Measurements from ENCODE around the gene USP32. TPM values are rescaled to one million over a fixed set of nuclear protein-coding genes. Genes with fewer than 3 reads are reported as not detected.

Gene USP32
- polyA plus RNA-seq, 1 donor (not counting 4 experiments of a cell fraction or from before 2014, with no cell fraction given): 37.6 TPM

GRCh38 chr17:60244656-60245055 is 147.3 kb downstream of the USP32 start:
- H3K36me3 ChIP-seq (ENCODE audit: control insufficient read depth in 2 of 2, extremely low read depth in 1 of 2, insufficient read depth in 2 of 2, low read length in 2 of 2): peaks cover 3 to 5% of the 10 kb centered on the region in 2 experiments
- H3K9me3 ChIP-seq (ENCODE audit: control insufficient read depth, low read depth, low read length): no peaks in the 10 kb centered on the region
- no peaks in the 10 kb centered on the region for H3K9me1 ChIP-seq (ENCODE audit: control insufficient read depth, extremely low read depth, insufficient read depth, low read length)
- no peak for DNase-seq (ENCODE audit: low read depth, low spot score)
- no peaks in the 10 kb centered on the region for H3K79me2 ChIP-seq (ENCODE audit: control insufficient read depth, insufficient read depth, low read length)
- no peak overlapping the region for H3K4me2 ChIP-seq (ENCODE audit: control insufficient read depth, extremely low read depth, insufficient read depth, low read depth, low read length)
- H3K9ac ChIP-seq (ENCODE audit: control insufficient read depth, extremely low read depth, insufficient read depth, low read length): no peak overlapping the region
- H4K20me1 ChIP-seq (ENCODE audit: control insufficient read depth, extremely low read depth, insufficient read depth, low read length): no peaks in the 10 kb centered on the region
- TF ChIP-seq EZH2 (IDR thresholded peaks at IDR 0.05; ENCODE audit: low read length) (no peak), CTCF (optimal IDR thresholded peaks at IDR 0.05 in 1 of 3, IDR thresholded peaks at IDR 0.05 in 1 of 3, conservative IDR thresholded peaks at IDR 0.05 in 1 of 3; ENCODE audit: extremely low read depth in 1 of 3, insufficient read depth in 2 of 3, low read length in 3 of 3) (no peak)
- no peak overlapping the region for H2AFZ ChIP-seq (ENCODE audit: control insufficient read depth, low read length)
- dilution Hi-C loops (cut with MboI; ENCODE audit: extremely low pct_ligation_motif_present, low sequenced_read_pairs): no loop called here
- FAIRE-seq: no peak
- no peaks in the 10 kb centered on the region for H3K4me1 ChIP-seq (ENCODE audit: control insufficient read depth, extremely low read depth, insufficient read depth, low read length)
- no peaks in the 10 kb centered on the region for H3K27me3 ChIP-seq (ENCODE audit: control insufficient read depth, extremely low read depth, insufficient read depth, low read length)
- H3K4me3 ChIP-seq (ENCODE audit: control insufficient read depth in 2 of 3, extremely low read depth in 1 of 3, insufficient read depth in 2 of 3, low read depth in 1 of 3, low read length in 3 of 3): no peak overlapping the region
- H3K27ac ChIP-seq (ENCODE audit: control insufficient read depth, insufficient read depth, low read length): no peak overlapping the region

GRCh38 chr17:60240290-60240689 is 151.6 kb downstream of the USP32 start:
- Histone ChIP-seq H3K36me3 (ENCODE audit: control insufficient read depth in 2 of 2, extremely low read depth in 1 of 2, insufficient read depth in 2 of 2, low read length in 2 of 2) (peaks cover 0 to 2% of the 10 kb centered on the region in 2 experiments), H3K27me3 (ENCODE audit: control insufficient read depth, extremely low read depth, insufficient read depth, low read length) (no peaks in the 10 kb centered on the region), H3K4me2 (ENCODE audit: control insufficient read depth, extremely low read depth, insufficient read depth, low read depth, low read length) (no peak overlapping the region), H3K4me3 (ENCODE audit: control insufficient read depth in 2 of 3, extremely low read depth in 1 of 3, insufficient read depth in 2 of 3, low read depth in 1 of 3, low read length in 3 of 3) (no peak overlapping the region), H3K4me1 (ENCODE audit: control insufficient read depth, extremely low read depth, insufficient read depth, low read length) (no peaks in the 10 kb centered on the region), H4K20me1 (ENCODE audit: control insufficient read depth, extremely low read depth, insufficient read depth, low read length) (no peaks in the 10 kb centered on the region), H2AFZ (ENCODE audit: control insufficient read depth, low read length) (no peak overlapping the region), H3K9ac (ENCODE audit: control insufficient read depth, extremely low read depth, insufficient read depth, low read length) (no peak overlapping the region), H3K79me2 (ENCODE audit: control insufficient read depth, insufficient read depth, low read length) (no peaks in the 10 kb centered on the region), H3K27ac (ENCODE audit: control insufficient read depth, insufficient read depth, low read length) (no peak overlapping the region), H3K9me3 (ENCODE audit: control insufficient read depth, low read depth, low read length) (no peaks in the 10 kb centered on the region), H3K9me1 (ENCODE audit: control insufficient read depth, extremely low read depth, insufficient read depth, low read length) (no peaks in the 10 kb centered on the region)
- TF ChIP-seq EZH2 (IDR thresholded peaks at IDR 0.05; ENCODE audit: low read length) (no peak), CTCF (optimal IDR thresholded peaks at IDR 0.05 in 1 of 3, IDR thresholded peaks at IDR 0.05 in 1 of 3, conservative IDR thresholded peaks at IDR 0.05 in 1 of 3; ENCODE audit: extremely low read depth in 1 of 3, insufficient read depth in 2 of 3, low read length in 3 of 3) (no peak)
- DNase-seq (ENCODE audit: low read depth, low spot score) (no peak), FAIRE-seq (no peak)
- dilution Hi-C loops (cut with MboI; ENCODE audit: extremely low pct_ligation_motif_present, low sequenced_read_pairs): no loop called here
